ENCODE data around the gene NCOA1. TPM values are rescaled to one million over a fixed set of nuclear protein-coding genes. Genes with fewer than 3 reads are reported as not detected.

NCOA1 gene
- polyA plus RNA-seq, 1 donor (not counting 4 experiments of a cell fraction or from before 2014, with no cell fraction given): 5.0 TPM

DNA sequence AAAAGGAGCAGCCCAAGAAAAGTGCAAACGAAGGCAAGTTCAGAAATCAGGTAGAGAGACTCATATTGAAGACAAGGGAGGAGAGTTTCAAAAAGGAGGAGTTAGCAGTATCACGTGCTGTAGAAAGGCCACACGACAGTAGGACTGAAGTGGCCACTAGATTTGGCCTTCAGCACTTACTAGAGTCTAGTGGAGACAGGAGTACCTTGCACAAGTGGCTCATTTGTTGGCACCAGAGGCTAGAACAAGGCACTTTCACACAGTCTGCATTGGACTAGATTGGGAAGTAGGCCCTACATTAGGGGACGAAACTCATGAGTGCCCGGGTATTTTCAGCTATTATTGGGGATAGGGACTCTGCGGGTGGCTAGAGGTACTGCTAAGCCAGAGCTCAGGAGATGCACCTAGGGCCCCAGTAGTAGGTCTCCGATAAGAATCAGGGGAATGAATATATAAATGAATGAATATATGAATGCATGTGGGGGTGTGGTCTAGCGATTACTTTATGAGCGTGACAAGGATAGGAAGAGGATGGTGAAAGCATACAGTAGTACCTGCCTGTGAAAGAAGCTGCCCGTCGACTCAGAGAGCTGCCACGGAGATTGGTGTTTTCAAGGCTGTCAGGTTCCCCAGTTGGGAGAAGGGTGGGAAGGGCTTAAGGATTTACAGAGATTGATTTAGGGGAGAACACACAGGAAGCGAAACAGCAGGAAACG is 1.4 kb upstream of the NCOA1 start:
- H3K9me3 ChIP-seq (ENCODE audit: control insufficient read depth, low read depth, low read length): no peaks in the 10 kb centered on the region
- dilution Hi-C loops (cut with MboI; ENCODE audit: extremely low pct_ligation_motif_present, low sequenced_read_pairs): no loop called here
- H3K36me3 ChIP-seq (ENCODE audit: control insufficient read depth in 2 of 2, extremely low read depth in 1 of 2, insufficient read depth in 2 of 2, low read length in 2 of 2): no peaks in the 10 kb centered on the region
- H3K4me3 ChIP-seq (ENCODE audit: control insufficient read depth in 2 of 3, extremely low read depth in 1 of 3, insufficient read depth in 2 of 3, low read depth in 1 of 3, low read length in 3 of 3): peak overlapping the region in 1 of 3 experiments; percentile 61
- no peaks in the 10 kb centered on the region for H4K20me1 ChIP-seq (ENCODE audit: control insufficient read depth, extremely low read depth, insufficient read depth, low read length)
- no peak for TF ChIP-seq EZH2 (IDR thresholded peaks at IDR 0.05; ENCODE audit: low read length)
- no peak for DNase-seq (ENCODE audit: low read depth, low spot score)
- H3K9ac ChIP-seq (ENCODE audit: control insufficient read depth, extremely low read depth, insufficient read depth, low read length): no peak overlapping the region
- no peak for FAIRE-seq
- peak overlapping the region; percentile 76 for H2AFZ ChIP-seq (ENCODE audit: control insufficient read depth, low read length)
- H3K27me3 ChIP-seq (ENCODE audit: control insufficient read depth, extremely low read depth, insufficient read depth, low read length): no peaks in the 10 kb centered on the region
- H3K27ac ChIP-seq (ENCODE audit: control insufficient read depth, insufficient read depth, low read length): no peak overlapping the region
- no peaks in the 10 kb centered on the region for H3K79me2 ChIP-seq (ENCODE audit: control insufficient read depth, insufficient read depth, low read length)
- no peaks in the 10 kb centered on the region for H3K9me1 ChIP-seq (ENCODE audit: control insufficient read depth, extremely low read depth, insufficient read depth, low read length)
- peaks cover 8% of the 10 kb centered on the region for H3K4me1 ChIP-seq (ENCODE audit: control insufficient read depth, extremely low read depth, insufficient read depth, low read length)
- H3K4me2 ChIP-seq (ENCODE audit: control insufficient read depth, extremely low read depth, insufficient read depth, low read depth, low read length): peak overlapping the region; percentile 73

DNA sequence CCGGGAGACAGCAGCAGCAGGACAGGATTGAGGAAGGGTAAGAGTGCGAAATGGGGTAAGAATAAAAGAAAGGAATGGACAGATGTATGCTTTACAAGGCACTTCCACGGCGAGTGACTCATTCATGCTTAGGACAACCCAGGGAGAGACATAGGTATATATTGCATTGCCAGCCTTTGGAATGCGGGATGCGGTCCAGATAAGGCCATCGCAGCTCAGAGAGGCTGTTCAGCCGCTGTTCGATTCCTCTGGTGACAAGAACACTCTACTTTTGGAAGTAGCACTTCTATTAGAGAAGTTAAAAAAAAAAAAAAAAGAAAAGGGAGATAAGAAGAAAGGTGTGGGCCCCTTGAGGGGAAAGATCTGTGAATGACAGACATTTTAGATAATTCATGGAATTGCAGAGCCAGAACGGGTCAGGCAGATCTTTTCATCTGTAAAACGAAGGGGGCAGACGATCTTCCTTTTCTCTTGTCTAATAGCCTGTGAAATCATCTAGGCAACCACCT is 819 bp upstream of the NCOA1 start:
- peak overlapping the region; percentile 61 to 69 (median 63) for H3K4me3 ChIP-seq (ENCODE audit: control insufficient read depth in 2 of 3, extremely low read depth in 1 of 3, insufficient read depth in 2 of 3, low read depth in 1 of 3, low read length in 3 of 3)
- FAIRE-seq: no peak
- H3K4me1 ChIP-seq (ENCODE audit: control insufficient read depth, extremely low read depth, insufficient read depth, low read length): peaks cover 8% of the 10 kb centered on the region
- DNase-seq (ENCODE audit: low read depth, low spot score): no peak
- no peaks in the 10 kb centered on the region for H3K9me3 ChIP-seq (ENCODE audit: control insufficient read depth, low read depth, low read length)
- H3K9ac ChIP-seq (ENCODE audit: control insufficient read depth, extremely low read depth, insufficient read depth, low read length): peak overlapping the region; percentile 61
- H3K27ac ChIP-seq (ENCODE audit: control insufficient read depth, insufficient read depth, low read length): peak overlapping the region; percentile 29
- H2AFZ ChIP-seq (ENCODE audit: control insufficient read depth, low read length): peak overlapping the region; percentile 76
- H3K4me2 ChIP-seq (ENCODE audit: control insufficient read depth, extremely low read depth, insufficient read depth, low read depth, low read length): peak overlapping the region; percentile 73
- H3K27me3 ChIP-seq (ENCODE audit: control insufficient read depth, extremely low read depth, insufficient read depth, low read length): no peaks in the 10 kb centered on the region
- no peaks in the 10 kb centered on the region for H3K9me1 ChIP-seq (ENCODE audit: control insufficient read depth, extremely low read depth, insufficient read depth, low read length)
- H4K20me1 ChIP-seq (ENCODE audit: control insufficient read depth, extremely low read depth, insufficient read depth, low read length): no peaks in the 10 kb centered on the region
- no peaks in the 10 kb centered on the region for H3K79me2 ChIP-seq (ENCODE audit: control insufficient read depth, insufficient read depth, low read length)
- dilution Hi-C loops (cut with MboI; ENCODE audit: extremely low pct_ligation_motif_present, low sequenced_read_pairs): no loop called here
- no peaks in the 10 kb centered on the region for H3K36me3 ChIP-seq (ENCODE audit: control insufficient read depth in 2 of 2, extremely low read depth in 1 of 2, insufficient read depth in 2 of 2, low read length in 2 of 2)
- TF ChIP-seq EZH2 (IDR thresholded peaks at IDR 0.05; ENCODE audit: low read length): no peak
- TF ChIP-seq, protein P1, sequence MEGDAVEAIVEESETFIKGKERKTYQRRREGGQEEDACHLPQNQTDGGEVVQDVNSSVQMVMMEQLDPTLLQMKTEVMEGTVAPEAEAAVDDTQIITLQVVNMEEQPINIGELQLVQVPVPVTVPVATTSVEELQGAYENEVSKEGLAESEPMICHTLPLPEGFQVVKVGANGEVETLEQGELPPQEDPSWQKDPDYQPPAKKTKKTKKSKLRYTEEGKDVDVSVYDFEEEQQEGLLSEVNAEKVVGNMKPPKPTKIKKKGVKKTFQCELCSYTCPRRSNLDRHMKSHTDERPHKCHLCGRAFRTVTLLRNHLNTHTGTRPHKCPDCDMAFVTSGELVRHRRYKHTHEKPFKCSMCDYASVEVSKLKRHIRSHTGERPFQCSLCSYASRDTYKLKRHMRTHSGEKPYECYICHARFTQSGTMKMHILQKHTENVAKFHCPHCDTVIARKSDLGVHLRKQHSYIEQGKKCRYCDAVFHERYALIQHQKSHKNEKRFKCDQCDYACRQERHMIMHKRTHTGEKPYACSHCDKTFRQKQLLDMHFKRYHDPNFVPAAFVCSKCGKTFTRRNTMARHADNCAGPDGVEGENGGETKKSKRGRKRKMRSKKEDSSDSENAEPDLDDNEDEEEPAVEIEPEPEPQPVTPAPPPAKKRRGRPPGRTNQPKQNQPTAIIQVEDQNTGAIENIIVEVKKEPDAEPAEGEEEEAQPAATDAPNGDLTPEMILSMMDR (optimal IDR thresholded peaks at IDR 0.05 in 1 of 3, IDR thresholded peaks at IDR 0.05 in 1 of 3, conservative IDR thresholded peaks at IDR 0.05 in 1 of 3; ENCODE audit: extremely low read depth in 1 of 3, insufficient read depth in 2 of 3, low read length in 3 of 3): no peak

Data from keratinocyte (primary cell).